C4-2B (cell line): Measurements from ENCODE around the gene CORIN.

ENCODE experiments used
- ZFX ChIP-seq: fragments of 450-650 bp; IDR thresholded peaks from 2 replicates; pipeline ENCODE4 v1.6.1; 2017
- TF ChIP-seq, protein P1 (sequence below): fragments of 450-650 bp; conservative IDR thresholded peaks from 2 replicates; pipeline ENCODE4 v1.5.1; 2017; ENCODE audit warnings: mild to moderate bottlenecking

DNA sequence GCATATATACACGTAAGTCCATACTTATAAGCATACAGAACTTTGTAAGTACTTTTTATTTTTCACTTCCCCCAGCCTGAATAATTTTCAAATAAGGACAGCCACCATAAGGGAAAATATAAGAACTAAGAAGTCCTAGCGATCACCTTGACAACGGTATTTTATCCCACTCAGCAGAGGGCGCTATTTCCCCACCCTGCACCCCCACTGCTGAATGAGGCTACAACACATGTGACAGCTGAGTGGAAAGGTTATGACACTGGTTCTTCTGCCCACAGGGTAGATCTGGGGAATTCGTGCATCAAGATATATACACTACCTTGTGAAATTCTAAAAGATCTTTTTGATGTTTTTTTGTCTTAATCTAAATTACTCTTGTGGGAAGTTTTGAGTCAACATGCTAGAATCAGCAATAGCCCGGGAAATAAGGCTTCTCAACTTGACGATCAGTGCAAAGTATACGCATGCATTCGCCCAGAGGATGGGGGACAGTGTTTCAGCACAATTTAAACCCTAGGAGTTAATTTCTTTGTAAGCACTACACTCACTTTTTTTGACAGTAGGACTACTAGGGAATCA, 151.5 kb downstream of the CORIN start:
- TF ChIP-seq, protein P1, sequence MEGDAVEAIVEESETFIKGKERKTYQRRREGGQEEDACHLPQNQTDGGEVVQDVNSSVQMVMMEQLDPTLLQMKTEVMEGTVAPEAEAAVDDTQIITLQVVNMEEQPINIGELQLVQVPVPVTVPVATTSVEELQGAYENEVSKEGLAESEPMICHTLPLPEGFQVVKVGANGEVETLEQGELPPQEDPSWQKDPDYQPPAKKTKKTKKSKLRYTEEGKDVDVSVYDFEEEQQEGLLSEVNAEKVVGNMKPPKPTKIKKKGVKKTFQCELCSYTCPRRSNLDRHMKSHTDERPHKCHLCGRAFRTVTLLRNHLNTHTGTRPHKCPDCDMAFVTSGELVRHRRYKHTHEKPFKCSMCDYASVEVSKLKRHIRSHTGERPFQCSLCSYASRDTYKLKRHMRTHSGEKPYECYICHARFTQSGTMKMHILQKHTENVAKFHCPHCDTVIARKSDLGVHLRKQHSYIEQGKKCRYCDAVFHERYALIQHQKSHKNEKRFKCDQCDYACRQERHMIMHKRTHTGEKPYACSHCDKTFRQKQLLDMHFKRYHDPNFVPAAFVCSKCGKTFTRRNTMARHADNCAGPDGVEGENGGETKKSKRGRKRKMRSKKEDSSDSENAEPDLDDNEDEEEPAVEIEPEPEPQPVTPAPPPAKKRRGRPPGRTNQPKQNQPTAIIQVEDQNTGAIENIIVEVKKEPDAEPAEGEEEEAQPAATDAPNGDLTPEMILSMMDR: peak; percentile 88
- no peak for TF ChIP-seq ZFX
